Natural killer cell treated with Interleukin-12 subunit alpha and Interleukin-12 subunit beta and Interleukin-15 and Interleukin-18, amount 100 ng/mL, for 72 hours (primary cell): ENCODE data around the gene IGFBP4. TPM values are rescaled to one million over a fixed set of nuclear protein-coding genes. Genes with fewer than 3 reads are reported as not detected.

Source experiments
- ATAC-seq, 2 donors: fragments of 150-1000 bp; cut with Tn5 transposase in 1 of 2; sonication (Bioruptor Pico), chemical (Tn5 transposase) in 1 of 2; 2 replicates each; pipeline ENCODE4 v1.10.0; 2021
- DNase-seq: peaks from one replicate; pipeline ENCODE4 v3.0.0; 2022; ENCODE audit warnings: low spot score
- H3K27ac Mint-ChIP-seq, 2 donors: 1 replicate in 1 of 2; 2 replicates in 1 of 2; pipeline ENCODE4 v1.8.0; 2022; ENCODE audit warnings: mixed read lengths in 2 of 2, mild to moderate bottlenecking in 1 of 2, moderate library complexity in 1 of 2
- H3K27me3 Mint-ChIP-seq, 2 donors: 1 replicate in 1 of 2; 2 replicates in 1 of 2; pipeline ENCODE4 v1.8.0; 2022; ENCODE audit warnings: mixed read lengths in 2 of 2
- H3K36me3 Mint-ChIP-seq: one replicate; pipeline ENCODE4 v1.8.0; 2022; ENCODE audit warnings: mixed read lengths
- H3K4me1 Mint-ChIP-seq, 2 donors: 1 replicate in 1 of 2; 2 replicates in 1 of 2; pipeline ENCODE4 v1.8.0; 2022; ENCODE audit warnings: low read depth in 2 of 2, mixed read lengths in 2 of 2, mild to moderate bottlenecking in 1 of 2
- H3K4me3 Mint-ChIP-seq: one replicate; pipeline ENCODE4 v1.8.0; 2022; ENCODE audit warnings: mixed read lengths
- H3K9me3 Mint-ChIP-seq: 2 replicates; pipeline ENCODE4 v1.8.0; 2022; ENCODE audit warnings: mixed read lengths
- total RNA-seq, 2 donors: library from RNA; stranded (reverse); gene quantifications; one replicate each; pipeline ENCODE4 v1.2.3, GENCODE V29; 2022

Gene IGFBP4
- total RNA-seq, 2 donors from 2014 or later: 0.59 to 0.88 TPM

DNA sequence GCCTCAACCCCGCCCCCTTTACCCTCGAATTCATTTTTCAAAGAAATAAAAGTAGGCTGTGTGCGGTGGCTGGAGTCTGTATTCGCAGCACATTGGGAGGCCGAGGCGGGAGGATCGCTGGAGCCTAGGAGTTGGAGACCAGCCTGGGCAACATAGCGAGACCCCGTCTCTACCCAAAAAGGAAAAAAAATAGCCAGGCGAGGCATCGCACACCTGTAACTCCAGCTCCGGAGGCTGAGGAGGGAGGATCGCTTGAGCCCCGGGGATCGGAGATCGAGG is 24.9 kb upstream of the IGFBP4 start:
- H3K27me3 Mint-ChIP-seq: no peaks in the 10 kb centered on the region
- H3K4me3 Mint-ChIP-seq: peak overlapping the region; percentile 93
- DNase-seq: no peak
- H3K36me3 Mint-ChIP-seq: no peaks in the 10 kb centered on the region
- no peak for ATAC-seq
- H3K4me1 Mint-ChIP-seq: peaks cover 0 to 9% of the 10 kb centered on the region in 2 donors
- H3K27ac Mint-ChIP-seq: peak overlapping the region; percentile 62 to 81
- H3K9me3 Mint-ChIP-seq: no peaks in the 10 kb centered on the region

DNA sequence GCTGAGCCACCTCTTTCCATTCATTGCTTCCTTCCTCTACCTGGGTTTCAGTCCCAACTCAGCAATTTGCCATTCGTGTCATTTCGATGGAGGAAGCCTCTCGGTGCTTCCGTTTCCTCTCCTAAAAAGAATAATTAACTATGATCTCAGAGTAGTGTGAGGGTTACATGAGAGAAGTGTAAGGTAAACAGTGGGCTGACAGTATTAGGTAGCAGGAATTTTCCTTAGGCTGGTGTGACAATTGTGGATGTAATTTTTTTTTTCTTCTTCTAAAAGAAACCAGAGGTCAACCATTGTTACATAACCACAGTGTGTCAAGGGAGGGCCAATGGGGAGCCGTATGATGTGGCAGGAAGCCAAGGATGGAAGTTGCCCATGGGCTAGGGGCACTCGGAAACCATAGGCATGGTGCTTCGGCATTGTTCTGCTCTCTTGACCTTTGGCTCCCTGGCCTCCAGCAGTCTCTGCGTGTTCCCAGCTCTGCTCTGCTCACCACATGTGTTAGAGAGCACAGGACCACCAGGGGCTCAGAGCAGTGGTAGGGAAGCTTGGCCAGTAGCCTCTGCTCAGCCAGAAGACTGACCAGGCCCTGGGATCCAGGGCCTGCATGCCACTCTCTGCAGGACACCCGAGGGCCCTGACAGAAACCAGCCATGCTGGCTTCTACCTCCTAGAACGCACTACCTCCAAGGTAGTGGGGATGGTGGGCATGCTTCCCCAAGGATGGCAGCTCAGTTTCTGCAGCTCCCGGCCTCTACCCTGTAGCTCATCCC is 23.5 kb upstream of the IGFBP4 start:
- Mint-ChIP-seq H3K4me1 (peaks cover 0 to 9% of the 10 kb centered on the region in 2 donors), H3K27ac (no peak overlapping the region), H3K4me3 (peak overlapping the region; percentile 21), H3K9me3 (no peaks in the 10 kb centered on the region), H3K27me3 (no peaks in the 10 kb centered on the region), H3K36me3 (no peaks in the 10 kb centered on the region)
- DNase-seq (no peak), ATAC-seq (no peak)

GRCh38 chr17:40422990-40423633 is 20.1 kb upstream of the IGFBP4 start:
- Mint-ChIP-seq H3K36me3 (no peaks in the 10 kb centered on the region), H3K27me3 (peaks cover 5% of the 10 kb centered on the region in 2 donors), H3K4me3 (no peak overlapping the region), H3K9me3 (no peaks in the 10 kb centered on the region), H3K4me1 (peaks cover 10 to 28% of the 10 kb centered on the region in 2 donors), H3K27ac (no peak overlapping the region)
- DNase-seq (no peak), ATAC-seq (no peak)

DNA sequence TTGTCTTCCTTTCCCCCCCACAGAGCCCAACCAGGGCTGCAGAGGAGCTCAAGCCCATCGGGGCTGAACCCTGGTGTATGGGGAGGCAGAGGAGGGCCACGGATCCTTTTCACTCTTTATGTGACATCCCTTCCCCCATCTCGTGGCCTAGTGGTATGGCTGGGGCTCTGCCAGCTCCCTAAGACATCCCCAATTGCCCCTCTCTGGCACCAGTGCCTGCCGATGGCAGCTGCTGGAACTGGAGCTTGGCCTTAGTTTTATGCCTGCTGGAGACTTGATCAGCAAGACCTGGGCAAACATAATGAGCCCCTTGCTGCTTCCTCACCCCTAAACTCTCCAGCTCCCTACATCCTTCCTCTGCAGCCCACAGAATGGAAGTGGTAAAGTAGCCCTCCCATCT is 17.5 kb upstream of the IGFBP4 start:
- Mint-ChIP-seq H3K9me3 (no peaks in the 10 kb centered on the region), H3K27me3 (peaks cover 5 to 8% of the 10 kb centered on the region in 2 donors), H3K4me3 (no peak overlapping the region), H3K4me1 (peaks cover 10 to 28% of the 10 kb centered on the region in 2 donors), H3K36me3 (no peaks in the 10 kb centered on the region), H3K27ac (no peak overlapping the region)
- DNase-seq: no peak
- no peak for ATAC-seq

GRCh38 chr17:40427002-40427491 is 16.2 kb upstream of the IGFBP4 start:
- Mint-ChIP-seq H3K4me1 (peaks cover 10 to 28% of the 10 kb centered on the region in 2 donors), H3K36me3 (no peaks in the 10 kb centered on the region)
- ATAC-seq: peak; percentile 67 to 80

DNA sequence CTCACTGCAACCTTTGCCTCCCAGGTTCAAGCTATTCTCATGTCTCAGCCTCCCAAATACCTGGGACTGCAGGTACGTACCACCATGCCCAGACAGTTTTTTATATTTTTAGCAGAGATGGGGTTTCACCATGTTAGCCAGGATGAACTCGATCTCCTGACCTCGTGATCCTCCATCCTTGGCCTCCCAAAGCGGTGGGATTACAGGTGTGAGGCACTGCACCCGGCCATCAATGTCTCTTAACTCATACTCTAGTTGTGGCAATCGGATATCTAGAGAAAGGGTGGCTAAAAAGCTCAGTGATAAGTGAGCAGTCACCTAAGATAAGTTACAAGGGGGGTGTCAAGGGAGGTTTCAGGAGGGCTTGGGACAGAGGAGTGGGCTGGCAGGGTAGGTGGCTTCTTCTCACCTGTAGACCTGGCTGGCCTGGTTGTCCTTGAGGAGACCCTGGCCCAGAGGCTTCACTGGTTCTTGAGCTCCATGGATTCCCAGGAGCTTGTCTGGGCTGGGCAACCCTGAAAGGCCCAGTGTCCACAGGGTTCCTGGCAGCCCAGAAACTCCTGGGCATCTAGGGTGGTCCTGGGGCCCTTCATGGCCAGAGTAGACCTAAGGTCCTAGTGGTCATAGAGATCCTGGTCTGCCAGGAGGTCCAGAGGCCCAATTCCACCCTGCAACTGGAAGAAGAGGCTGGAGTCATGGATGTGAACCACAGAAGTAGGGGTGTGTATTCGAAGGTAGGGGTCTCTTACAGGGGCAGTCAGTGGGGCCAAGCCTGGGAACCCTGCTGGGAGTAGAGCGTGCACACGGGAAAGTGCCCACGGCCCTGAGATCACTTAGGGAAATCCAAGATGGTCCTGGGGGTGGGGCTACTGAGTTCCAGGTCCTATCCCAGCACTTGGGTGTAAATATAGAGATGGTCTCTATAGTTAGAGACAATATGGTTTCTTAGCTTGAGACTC is 12.7 kb upstream of the IGFBP4 start:
- Mint-ChIP-seq H3K27me3 (peaks cover 8% of the 10 kb centered on the region in 2 donors), H3K4me3 (no peak overlapping the region), H3K36me3 (no peaks in the 10 kb centered on the region), H3K4me1 (peaks cover 12 to 26% of the 10 kb centered on the region in 2 donors), H3K9me3 (no peaks in the 10 kb centered on the region), H3K27ac (no peak overlapping the region)
- DNase-seq (no peak), ATAC-seq (no peak)

More at GRCh38 chr17:40427002-40427491, 16.2 kb upstream of the IGFBP4 start:
- DNase-seq: no peak
- Mint-ChIP-seq H3K27ac (no peak overlapping the region), H3K27me3 (peaks cover 5 to 8% of the 10 kb centered on the region in 2 donors), H3K4me3 (no peak overlapping the region), H3K9me3 (no peaks in the 10 kb centered on the region)

DNA sequence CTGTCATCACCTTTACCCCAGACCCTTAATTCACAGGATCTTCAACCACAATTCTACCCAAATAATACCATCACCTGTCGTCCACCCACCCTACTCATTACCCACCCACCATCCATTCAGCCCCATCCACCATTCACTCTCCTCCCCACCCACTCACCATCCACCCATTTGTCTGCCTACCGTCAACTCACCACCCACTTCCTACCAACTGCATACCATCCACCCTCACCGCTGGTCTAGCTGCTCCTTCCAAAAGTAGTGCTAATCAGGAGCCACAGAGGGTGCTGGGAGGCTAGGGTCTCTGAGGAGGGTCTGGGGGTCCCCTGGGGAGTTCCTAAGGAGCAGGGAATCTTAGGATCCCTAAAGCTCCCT is 12.0 kb upstream of the IGFBP4 start:
- no peaks in the 10 kb centered on the region for H3K9me3 Mint-ChIP-seq
- ATAC-seq (no peak), DNase-seq (no peak)
- peaks cover 9 to 19% of the 10 kb centered on the region in 2 donors for H3K4me1 Mint-ChIP-seq
- H3K36me3 Mint-ChIP-seq: no peaks in the 10 kb centered on the region
- no peak overlapping the region for H3K27ac Mint-ChIP-seq
- no peak overlapping the region for H3K4me3 Mint-ChIP-seq
- H3K27me3 Mint-ChIP-seq: peaks cover 8% of the 10 kb centered on the region in 2 donors

DNA sequence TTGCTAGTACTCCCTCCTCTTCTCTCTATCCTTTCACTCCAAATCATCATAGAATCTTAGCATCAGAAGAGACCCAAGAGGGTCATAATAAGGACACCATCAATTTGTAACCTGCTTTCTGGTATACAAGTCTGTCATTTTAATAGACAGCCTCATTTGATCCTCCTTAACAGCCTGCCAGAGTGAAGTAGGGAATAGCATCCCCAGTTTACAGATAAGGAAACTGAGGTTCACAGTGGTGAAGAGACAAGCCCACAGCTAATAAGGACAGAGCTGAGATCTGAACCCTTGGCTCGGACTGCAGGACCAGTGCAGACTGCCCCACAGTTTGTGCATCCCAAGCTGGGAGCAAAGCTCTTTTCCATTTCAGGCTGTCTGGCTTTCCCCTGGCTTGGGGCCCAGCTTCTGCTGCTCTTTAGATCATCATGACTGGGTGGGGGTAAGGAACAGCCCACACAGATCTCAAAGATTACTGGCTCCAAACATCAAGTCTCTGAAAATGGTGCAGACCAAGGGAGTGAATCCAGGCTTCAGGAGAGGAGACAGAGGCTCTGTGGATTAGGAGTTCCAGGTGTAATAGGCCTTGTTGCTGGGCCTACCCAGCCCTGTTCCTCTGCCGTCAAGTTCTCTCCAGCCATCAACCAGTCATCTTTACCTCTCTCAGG is 10.3 kb upstream of the IGFBP4 start:
- ATAC-seq (no peak), DNase-seq (no peak)
- H3K4me1 Mint-ChIP-seq: peaks cover 6 to 7% of the 10 kb centered on the region in 2 donors
- no peak overlapping the region for H3K4me3 Mint-ChIP-seq
- H3K36me3 Mint-ChIP-seq: no peaks in the 10 kb centered on the region
- peaks cover 4% of the 10 kb centered on the region in 2 donors for H3K27me3 Mint-ChIP-seq
- no peaks in the 10 kb centered on the region for H3K9me3 Mint-ChIP-seq
- H3K27ac Mint-ChIP-seq: no peak overlapping the region

DNA sequence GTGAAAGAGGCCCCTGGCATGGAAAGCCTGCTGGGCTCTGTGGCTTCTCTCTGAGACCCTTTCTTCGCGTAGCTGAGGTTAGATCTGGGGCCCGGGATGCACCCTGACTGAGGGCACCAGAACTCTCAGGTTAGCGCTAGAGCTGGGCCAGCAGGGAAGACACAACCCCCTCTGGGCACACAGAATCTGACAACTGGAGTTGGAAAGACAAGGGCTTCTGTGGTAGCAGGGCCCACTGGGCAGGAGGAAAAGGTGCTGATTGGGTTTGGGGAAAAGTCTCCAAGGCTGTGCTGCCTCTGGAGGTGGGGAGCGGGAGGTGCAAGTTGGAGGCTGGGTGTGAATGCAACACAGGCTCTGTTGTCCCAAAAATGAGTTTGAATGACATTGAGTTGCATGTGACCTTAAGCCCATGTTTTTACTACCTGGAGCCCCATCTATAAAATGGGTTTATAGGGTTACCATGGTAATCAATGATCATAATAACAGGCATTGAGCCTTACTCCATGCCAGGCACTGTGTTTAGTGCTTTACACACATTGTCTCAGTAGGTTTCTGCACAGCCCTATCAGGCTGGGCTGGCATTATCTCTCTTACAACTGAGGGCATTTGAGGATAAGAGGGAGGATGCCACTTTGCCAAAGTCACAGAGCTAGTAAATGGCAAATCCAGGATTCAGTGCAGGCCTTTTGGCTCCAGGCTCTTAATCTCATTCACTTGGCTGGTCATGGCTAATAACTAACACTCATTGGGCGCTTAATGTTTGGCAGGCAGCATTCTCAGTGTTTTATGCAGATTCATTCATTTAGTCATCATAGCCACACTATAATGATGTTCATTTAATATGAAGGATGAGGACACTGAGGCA is 9.5 kb upstream of the IGFBP4 start:
- no peaks in the 10 kb centered on the region for H3K36me3 Mint-ChIP-seq
- peaks cover 0 to 3% of the 10 kb centered on the region in 2 donors for H3K27me3 Mint-ChIP-seq
- DNase-seq (no peak), ATAC-seq (no peak)
- H3K4me3 Mint-ChIP-seq: no peak overlapping the region
- peaks cover 5 to 7% of the 10 kb centered on the region in 2 donors for H3K4me1 Mint-ChIP-seq
- no peaks in the 10 kb centered on the region for H3K9me3 Mint-ChIP-seq
- H3K27ac Mint-ChIP-seq: no peak overlapping the region

- Mint-ChIP-seq H3K27ac (no peak overlapping the region), H3K9me3 (no peaks in the 10 kb centered on the region), H3K36me3 (no peaks in the 10 kb centered on the region), H3K27me3 (peaks cover 0 to 3% of the 10 kb centered on the region in 2 donors), H3K4me1 (peaks cover 5 to 7% of the 10 kb centered on the region in 2 donors), H3K4me3 (no peak overlapping the region)
- ATAC-seq: no peak
- no peak for DNase-seq
Measured at GRCh38 chr17:40436636-40437035, 6.6 kb upstream of the IGFBP4 start.

DNA sequence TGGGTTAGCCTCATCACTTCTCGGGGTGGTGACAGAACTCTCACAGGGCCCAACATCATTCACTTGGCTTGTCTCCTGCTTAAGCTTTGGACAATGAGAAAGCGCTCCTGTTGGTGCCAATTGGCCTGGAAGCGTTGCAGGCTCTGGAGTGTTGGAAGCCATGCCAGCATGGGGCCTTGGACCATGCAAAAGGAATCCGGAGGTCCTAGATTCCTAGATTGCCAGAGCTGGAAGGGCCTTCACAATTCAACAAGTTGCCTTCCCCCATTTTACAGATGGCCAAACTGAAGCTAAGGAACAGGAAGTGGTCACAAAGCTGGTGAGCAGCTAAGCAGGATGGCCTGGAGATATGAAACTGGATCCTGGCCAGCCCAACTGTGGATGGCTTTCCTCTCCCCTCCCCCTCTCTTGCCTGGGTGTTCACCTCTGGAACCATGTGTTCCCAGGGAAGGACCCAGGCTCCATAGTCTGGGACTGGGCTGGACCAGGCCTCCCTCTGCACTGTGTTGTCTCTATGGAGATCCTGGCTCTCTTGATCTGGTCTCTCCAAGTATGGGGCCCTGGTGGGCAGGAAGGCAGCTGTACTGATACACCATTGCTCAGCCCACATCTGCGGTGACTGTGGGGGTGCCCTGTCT is 6.0 kb upstream of the IGFBP4 start:
- peaks cover 0 to 3% of the 10 kb centered on the region in 2 donors for H3K27me3 Mint-ChIP-seq
- ATAC-seq (peak in 1 of 2 donors; percentile 40), DNase-seq (no peak)
- H3K9me3 Mint-ChIP-seq: no peaks in the 10 kb centered on the region
- no peaks in the 10 kb centered on the region for H3K36me3 Mint-ChIP-seq
- H3K4me3 Mint-ChIP-seq: no peak overlapping the region
- H3K4me1 Mint-ChIP-seq: peaks cover 5 to 7% of the 10 kb centered on the region in 2 donors
- H3K27ac Mint-ChIP-seq: no peak overlapping the region

GRCh38 chr17:40440166-40440565 is 3.1 kb upstream of the IGFBP4 start:
- Mint-ChIP-seq H3K27me3 (peaks cover 6 to 10% of the 10 kb centered on the region in 2 donors), H3K9me3 (no peaks in the 10 kb centered on the region), H3K27ac (no peak overlapping the region), H3K36me3 (no peaks in the 10 kb centered on the region), H3K4me1 (peaks cover 20 to 21% of the 10 kb centered on the region in 2 donors), H3K4me3 (no peak overlapping the region)
- ATAC-seq: no peak
- DNase-seq: no peak
